Measurements from ENCODE around the gene TJP1.
"Not testable (repeated sequence)": the region's sequence is repeated elsewhere in the genome, so short reads cannot be mapped to it uniquely, and the experiment has no call there.

Gene TJP1

GRCh38 chr15:29785136-29785535, 37.1 kb downstream of the TJP1 start:
- no peak overlapping the region for H2BK120ac ChIP-seq (ENCODE audit: insufficient read depth, low read length, poor library complexity)
- no peak overlapping the region for H2BK12ac ChIP-seq (ENCODE audit: low read length)
- H3K4me3 ChIP-seq (ENCODE audit: low read depth, low read length), result no peak overlapping the region
- no peaks in the 10 kb centered on the region for H3K79me1 ChIP-seq (ENCODE audit: low read length)
- no peaks in the 10 kb centered on the region for H3K9me3 ChIP-seq (ENCODE audit: insufficient read depth, low read depth, low read length)
- H4K12ac ChIP-seq (ENCODE audit: low read depth, low read length), result no peak overlapping the region
- H3K79me2 ChIP-seq (ENCODE audit: control insufficient read depth, insufficient read depth, low read length, poor library complexity), result peaks cover 7% of the 10 kb centered on the region
- no peak overlapping the region for H3K23ac ChIP-seq (ENCODE audit: low read length)
- WGBS (ENCODE audit: extremely low coverage, insufficient coverage, insufficient read length), result no CpG with 5 or more reads among the region's 2 CpGs
- no peak overlapping the region for H3K4ac ChIP-seq (ENCODE audit: low read depth, low read length)
- DNase-seq, result no peak
- H3K18ac ChIP-seq (ENCODE audit: low read length), result no peak overlapping the region
- H4K91ac ChIP-seq (ENCODE audit: low read depth, low read length), result no peak overlapping the region
- H3K27ac ChIP-seq (ENCODE audit: low read depth, low read length), result no peak overlapping the region
- H3K4me1 ChIP-seq (ENCODE audit: control insufficient read depth in 1 of 2, insufficient read depth in 2 of 2, low read length in 2 of 2), result peaks cover 0 to 2% of the 10 kb centered on the region in 2 experiments
- no peak overlapping the region for H3K4me2 ChIP-seq (ENCODE audit: low read length)
- H3K27me3 ChIP-seq (ENCODE audit: insufficient read depth, low read length), result no peaks in the 10 kb centered on the region
- no peak overlapping the region for H4K8ac ChIP-seq (ENCODE audit: low read depth, low read length)
- no peak overlapping the region for H3K9ac ChIP-seq (ENCODE audit: low read length)
- H2AFZ ChIP-seq (ENCODE audit: insufficient read depth, low read length, poor library complexity), result no peak overlapping the region
- H3K36me3 ChIP-seq (ENCODE audit: control insufficient read depth in 1 of 2, insufficient read depth in 2 of 2, low read length in 2 of 2), result peaks cover 0 to 2% of the 10 kb centered on the region in 2 experiments
- H3K14ac ChIP-seq (ENCODE audit: low read length), result no peak overlapping the region
- no peak overlapping the region for H2BK5ac ChIP-seq (ENCODE audit: low read depth, low read length, poor library complexity)
- no peak overlapping the region for H2AK5ac ChIP-seq (ENCODE audit: low read length)

- peaks cover 5% of the 10 kb centered on the region for H3K79me2 ChIP-seq (ENCODE audit: control insufficient read depth, insufficient read depth, low read length, poor library complexity)
- no peak overlapping the region for H3K9ac ChIP-seq (ENCODE audit: low read length)
- peak overlapping the region; percentile 69 for H3K4ac ChIP-seq (ENCODE audit: low read depth, low read length)
- H3K9me3 ChIP-seq (ENCODE audit: insufficient read depth, low read depth, low read length), result no peaks in the 10 kb centered on the region
- no peak overlapping the region for H3K27ac ChIP-seq (ENCODE audit: low read depth, low read length)
- no peak overlapping the region for H3K23ac ChIP-seq (ENCODE audit: low read length)
- no peak overlapping the region for H2BK5ac ChIP-seq (ENCODE audit: low read depth, low read length, poor library complexity)
- H2AK5ac ChIP-seq (ENCODE audit: low read length), result no peak overlapping the region
- H4K91ac ChIP-seq (ENCODE audit: low read depth, low read length), result no peak overlapping the region
- H2BK120ac ChIP-seq (ENCODE audit: insufficient read depth, low read length, poor library complexity), result no peak overlapping the region
- H4K12ac ChIP-seq (ENCODE audit: low read depth, low read length), result no peak overlapping the region
- H3K4me1 ChIP-seq (ENCODE audit: control insufficient read depth in 1 of 2, insufficient read depth in 2 of 2, low read length in 2 of 2), result peaks cover 0 to 2% of the 10 kb centered on the region in 2 experiments
- no peak overlapping the region for H2BK12ac ChIP-seq (ENCODE audit: low read length)
- no peak overlapping the region for H3K4me2 ChIP-seq (ENCODE audit: low read length)
- H4K8ac ChIP-seq (ENCODE audit: low read depth, low read length), result no peak overlapping the region
- DNase-seq, result no peak
- no CpG with 5 or more reads among the region's 7 CpGs for WGBS (ENCODE audit: extremely low coverage, insufficient coverage, insufficient read length)
- H3K14ac ChIP-seq (ENCODE audit: low read length), result no peak overlapping the region
- no peak overlapping the region for H3K18ac ChIP-seq (ENCODE audit: low read length)
- H3K4me3 ChIP-seq (ENCODE audit: low read depth, low read length), result no peak overlapping the region
- H2AFZ ChIP-seq (ENCODE audit: insufficient read depth, low read length, poor library complexity), result no peak overlapping the region
- H3K36me3 ChIP-seq (ENCODE audit: control insufficient read depth in 1 of 2, insufficient read depth in 2 of 2, low read length in 2 of 2), result peaks cover 0 to 2% of the 10 kb centered on the region in 2 experiments
- no peaks in the 10 kb centered on the region for H3K27me3 ChIP-seq (ENCODE audit: insufficient read depth, low read length)
- H3K79me1 ChIP-seq (ENCODE audit: low read length), result no peaks in the 10 kb centered on the region
Observed at GRCh38 chr15:29784413-29784812, 37.9 kb downstream of the TJP1 start.

- H4K91ac ChIP-seq (ENCODE audit: low read depth, low read length); H3K9me3 ChIP-seq (ENCODE audit: insufficient read depth, low read depth, low read length); H2BK120ac ChIP-seq (ENCODE audit: insufficient read depth, low read length, poor library complexity); H3K36me3 ChIP-seq (ENCODE audit: control insufficient read depth in 1 of 2, insufficient read depth in 2 of 2, low read length in 2 of 2); H4K8ac ChIP-seq (ENCODE audit: low read depth, low read length); H3K9ac ChIP-seq (ENCODE audit: low read length); H2BK12ac ChIP-seq (ENCODE audit: low read length); H3K27me3 ChIP-seq (ENCODE audit: insufficient read depth, low read length); H3K18ac ChIP-seq (ENCODE audit: low read length); H3K4me3 ChIP-seq (ENCODE audit: low read depth, low read length); H4K12ac ChIP-seq (ENCODE audit: low read depth, low read length); H3K27ac ChIP-seq (ENCODE audit: low read depth, low read length); H3K14ac ChIP-seq (ENCODE audit: low read length); H2AFZ ChIP-seq (ENCODE audit: insufficient read depth, low read length, poor library complexity); H2BK5ac ChIP-seq (ENCODE audit: low read depth, low read length, poor library complexity); H3K79me1 ChIP-seq (ENCODE audit: low read length); H3K79me2 ChIP-seq (ENCODE audit: control insufficient read depth, insufficient read depth, low read length, poor library complexity); H3K4ac ChIP-seq (ENCODE audit: low read depth, low read length); H2AK5ac ChIP-seq (ENCODE audit: low read length); H3K4me2 ChIP-seq (ENCODE audit: low read length); H3K23ac ChIP-seq (ENCODE audit: low read length); H3K4me1 ChIP-seq (ENCODE audit: control insufficient read depth in 1 of 2, insufficient read depth in 2 of 2, low read length in 2 of 2): not testable (repeated sequence)
- peak in 1 of 2 donors; percentile 5 for DNase-seq
- WGBS (ENCODE audit: extremely low coverage, insufficient coverage, insufficient read length), result no CpG with 5 or more reads among the region's 8 CpGs
Observed at GRCh38 chr15:29782816-29783215, 39.5 kb downstream of the TJP1 start.

GRCh38 chr15:29778382-29778781, 43.9 kb downstream of the TJP1 start:
- no peak overlapping the region for H2BK12ac ChIP-seq (ENCODE audit: low read length)
- no peak overlapping the region for H3K9ac ChIP-seq (ENCODE audit: low read length)
- H3K4me3 ChIP-seq (ENCODE audit: low read depth, low read length), result no peak overlapping the region
- peak overlapping the region; percentile 91 for H3K4ac ChIP-seq (ENCODE audit: low read depth, low read length)
- H3K79me2 ChIP-seq (ENCODE audit: control insufficient read depth, insufficient read depth, low read length, poor library complexity), result peaks cover 5% of the 10 kb centered on the region
- no peak overlapping the region for H4K91ac ChIP-seq (ENCODE audit: low read depth, low read length)
- H3K18ac ChIP-seq (ENCODE audit: low read length), result no peak overlapping the region
- H2BK5ac ChIP-seq (ENCODE audit: low read depth, low read length, poor library complexity), result no peak overlapping the region
- no peaks in the 10 kb centered on the region for H3K9me3 ChIP-seq (ENCODE audit: insufficient read depth, low read depth, low read length)
- DNase-seq, result no peak
- peaks cover 2% of the 10 kb centered on the region for H3K79me1 ChIP-seq (ENCODE audit: low read length)
- H3K14ac ChIP-seq (ENCODE audit: low read length), result no peak overlapping the region
- no peak overlapping the region for H2AFZ ChIP-seq (ENCODE audit: insufficient read depth, low read length, poor library complexity)
- H4K8ac ChIP-seq (ENCODE audit: low read depth, low read length), result no peak overlapping the region
- no peak overlapping the region for H2AK5ac ChIP-seq (ENCODE audit: low read length)
- H3K27ac ChIP-seq (ENCODE audit: low read depth, low read length), result no peak overlapping the region
- H2BK120ac ChIP-seq (ENCODE audit: insufficient read depth, low read length, poor library complexity), result no peak overlapping the region
- no peak overlapping the region for H3K23ac ChIP-seq (ENCODE audit: low read length)
- no peaks in the 10 kb centered on the region for H3K36me3 ChIP-seq (ENCODE audit: control insufficient read depth in 1 of 2, insufficient read depth in 2 of 2, low read length in 2 of 2)
- H3K27me3 ChIP-seq (ENCODE audit: insufficient read depth, low read length), result no peaks in the 10 kb centered on the region
- peaks cover 0 to 4% of the 10 kb centered on the region in 2 experiments for H3K4me1 ChIP-seq (ENCODE audit: control insufficient read depth in 1 of 2, insufficient read depth in 2 of 2, low read length in 2 of 2)
- no peak overlapping the region for H3K4me2 ChIP-seq (ENCODE audit: low read length)
- H4K12ac ChIP-seq (ENCODE audit: low read depth, low read length), result no peak overlapping the region

Measured in trophoblast cell (in vitro differentiated cells and primary cell).